A673 (cell line): ENCODE results near the gene KIF5C.

Experiments used
- CTCF ChIP-seq: fragments of 300-800, 200-600 bp; sonication (generic); conservative IDR thresholded peaks from 2 replicates; pipeline ENCODE4 v1.5.1; 2017; ENCODE audit warnings: low read depth, mild to moderate bottlenecking, antibody characterized with exemption, low read length, moderate library complexity, mixed read lengths
- EZH2 ChIP-seq: fragments of 200-600 bp; sonication (generic); IDR thresholded peaks from 2 replicates; pipeline ENCODE4 v1.6.1; 2017; ENCODE audit warnings: borderline replicate concordance, low read depth, mild to moderate bottlenecking, mixed read lengths, antibody characterized with exemption, low read length; ENCODE audit not compliant: poor library complexity, severe bottlenecking

DNA sequence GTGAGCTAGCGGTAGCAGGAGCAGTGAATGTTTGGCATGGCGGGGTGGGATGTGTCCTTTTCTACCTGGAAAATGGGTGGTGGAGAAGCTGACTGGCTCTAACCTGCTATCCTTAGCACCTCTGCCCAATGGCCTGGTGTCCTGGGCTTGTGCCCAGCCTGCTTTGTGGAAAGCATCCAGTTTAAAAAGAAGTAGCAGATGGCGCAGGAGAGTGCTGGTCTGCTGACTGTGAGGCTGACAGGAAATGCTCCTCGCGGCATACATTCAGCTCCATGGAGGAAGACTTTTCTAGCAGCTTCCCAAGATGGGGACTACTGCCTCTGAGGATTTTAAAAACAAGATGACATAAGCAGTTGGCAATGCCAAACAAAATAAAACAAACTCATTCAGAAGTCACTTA lies 107.3 kb downstream of the KIF5C start:
- no peak for TF ChIP-seq CTCF
- TF ChIP-seq EZH2, result no peak
